SK-N-MC (cell line): ENCODE data around the gene TRAM2.

Experiments
- EZH2 ChIP-seq: fragments of 200-600 bp; sonication (generic); IDR thresholded peaks from one replicate; pipeline ENCODE4 v1.6.1; 2017; ENCODE audit warnings: antibody characterized with exemption
- FOXP2 ChIP-seq: optimal IDR thresholded peaks from 2 replicates; pipeline ENCODE3; 2011; ENCODE audit warnings: mild to moderate bottlenecking, moderate library complexity; ENCODE audit not compliant: insufficient read depth; ENCODE audit errors: extremely low read length, control extremely low read depth

DNA sequence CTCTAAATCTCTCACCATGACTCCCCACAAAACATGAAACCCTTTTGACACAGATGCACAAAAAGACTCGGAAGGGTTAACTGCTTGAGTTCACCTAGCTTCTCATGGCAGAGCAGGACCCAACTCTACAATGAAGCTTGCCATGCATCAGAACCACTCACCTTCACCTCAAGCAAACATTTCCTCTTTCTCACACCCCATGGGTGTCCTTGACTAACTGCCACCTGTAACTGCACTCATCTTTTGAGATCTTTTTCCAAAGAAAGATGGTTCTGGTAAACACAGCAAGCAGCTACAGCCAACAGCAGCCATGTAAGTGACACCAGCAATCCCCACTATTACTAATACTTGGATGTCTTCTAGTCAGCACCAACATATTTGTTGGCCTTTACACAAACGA lies 80.2 kb downstream of the TRAM2 start:
- TF ChIP-seq EZH2 (no peak), FOXP2 (no peak)
